ENCODE measurements around the gene ZMYM2.

ZMYM2 gene

DNA sequence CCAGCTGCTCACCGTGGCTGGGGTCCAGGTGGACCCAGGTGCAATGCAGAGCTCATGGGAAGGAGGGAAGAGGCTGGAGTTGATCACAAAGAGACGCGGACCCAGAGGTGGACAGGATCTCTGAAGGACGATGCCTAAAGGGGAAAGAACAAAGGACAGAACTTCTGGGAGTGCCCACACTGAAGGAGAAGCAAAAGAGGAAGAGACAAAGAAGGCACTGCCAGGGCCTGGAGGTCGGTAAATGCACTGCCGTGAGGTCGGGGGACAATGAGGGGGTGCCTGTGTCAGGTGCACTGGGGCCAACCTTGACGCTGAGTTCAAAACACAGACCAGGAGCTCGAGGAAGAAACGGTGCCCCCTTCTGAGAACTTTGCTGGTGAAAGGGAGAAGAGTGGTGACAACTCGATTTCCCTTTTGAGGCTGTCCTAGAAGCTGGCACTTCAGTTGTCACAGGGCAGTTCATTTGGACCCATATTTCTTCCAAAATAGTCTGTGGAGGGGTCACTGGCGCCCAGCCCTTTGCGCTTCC, 146.7 kb downstream of the ZMYM2 start:
- no peak for DNase-seq (ENCODE audit: low read depth)

DNA sequence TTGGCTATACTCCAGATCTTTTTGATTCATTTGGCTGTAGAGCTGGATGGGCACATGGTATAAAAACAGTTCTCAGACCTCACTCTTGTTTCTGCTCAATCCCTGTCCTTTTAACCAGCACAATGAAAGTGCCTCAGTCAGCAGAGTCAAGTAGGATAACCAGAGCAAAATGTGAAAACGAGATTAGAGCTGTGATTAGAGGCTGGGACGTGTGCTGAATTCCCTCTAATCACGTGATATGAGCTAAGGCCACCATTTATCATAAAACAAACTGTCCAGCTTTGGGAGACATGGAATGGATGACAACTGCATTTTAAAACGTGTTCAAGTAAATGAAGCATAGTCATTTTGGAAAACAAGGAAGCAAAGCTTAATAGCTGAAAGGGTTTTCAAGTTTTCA, 148.2 kb downstream of the ZMYM2 start:
- no peak for DNase-seq (ENCODE audit: low read depth)

- DNase-seq (ENCODE audit: low read depth) = no peak
These were observed 150.5 kb downstream of the ZMYM2 start for GRCh38 chr13:20109037-20109436.

DNA sequence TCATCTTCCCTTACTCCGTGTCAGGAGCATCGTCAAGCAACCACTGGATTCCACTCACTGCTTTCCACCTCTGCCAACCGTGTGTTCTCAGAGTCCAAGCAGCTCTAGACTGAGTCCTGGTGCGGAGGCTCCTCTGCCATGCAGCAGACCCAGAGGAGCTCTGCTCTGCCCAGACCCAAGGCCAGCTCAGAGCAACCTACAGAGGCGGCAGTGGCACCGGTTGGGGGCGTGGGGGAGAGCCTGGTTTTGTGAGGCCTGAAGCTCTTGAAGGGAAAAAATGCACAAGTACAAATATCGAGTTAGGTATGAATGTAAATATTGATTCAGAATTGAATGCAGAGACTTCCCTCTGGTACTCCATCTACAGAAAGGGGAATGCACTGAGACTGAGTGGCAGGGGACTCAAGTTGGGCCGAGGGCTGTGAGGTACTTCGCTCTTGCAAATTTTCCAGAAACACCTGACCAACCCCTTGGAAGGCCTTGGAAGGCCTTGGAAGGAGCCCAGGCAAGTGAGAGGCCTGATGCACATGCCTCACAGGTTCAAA, 155.6 kb downstream of the ZMYM2 start:
- no peak for DNase-seq (ENCODE audit: low read depth)

DNA sequence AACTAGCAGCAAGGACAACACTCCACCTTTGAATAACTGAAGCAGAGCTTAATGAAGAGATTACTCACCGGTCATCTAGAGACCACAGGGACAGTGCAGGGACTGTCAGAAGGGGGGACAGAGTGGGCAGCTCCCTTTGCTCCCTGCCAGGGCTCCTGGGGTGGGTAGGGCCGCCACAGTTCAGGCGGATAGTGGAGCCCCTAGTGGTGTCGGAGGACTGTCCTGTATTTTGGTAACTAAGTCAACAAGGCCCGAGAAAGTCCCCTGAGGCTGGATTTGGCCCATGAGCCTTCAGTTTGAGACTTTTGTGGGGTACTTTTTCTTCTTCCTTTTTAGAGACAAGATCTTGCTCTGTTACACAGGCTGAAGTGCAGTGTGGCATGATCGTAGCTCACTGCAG, 157.7 kb downstream of the ZMYM2 start:
- no peak for DNase-seq (ENCODE audit: low read depth)

GRCh38 chr13:20118268-20119140, 160.0 kb downstream of the ZMYM2 start:
- DNase-seq (ENCODE audit: low read depth) = no peak

DNA sequence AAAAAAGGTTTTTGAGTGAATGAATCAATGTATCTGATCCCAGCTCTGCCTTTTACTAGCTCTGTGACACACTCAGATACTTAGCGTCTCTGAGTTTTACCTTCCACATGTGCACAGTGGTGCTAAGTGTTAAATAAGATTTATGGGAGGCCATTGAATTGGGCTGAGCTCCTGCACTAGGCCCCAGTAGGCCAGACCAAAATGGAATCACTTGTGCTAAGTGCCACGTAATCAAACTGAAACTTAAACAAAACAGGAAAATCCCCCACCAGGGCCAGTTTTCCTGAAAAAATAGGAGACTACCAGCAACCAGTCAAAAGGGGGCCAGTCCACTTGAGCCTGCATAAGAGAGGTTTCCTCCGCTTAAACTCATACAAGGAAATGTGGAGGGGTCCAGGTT, 161.4 kb downstream of the ZMYM2 start:
- no peak for DNase-seq (ENCODE audit: low read depth)

GRCh38 chr13:20121159-20121525, 162.6 kb downstream of the ZMYM2 start:
- no peak for DNase-seq (ENCODE audit: low read depth)

GRCh38 chr13:20124303-20124702, 165.8 kb downstream of the ZMYM2 start:
- no peak for DNase-seq (ENCODE audit: low read depth)

DNA sequence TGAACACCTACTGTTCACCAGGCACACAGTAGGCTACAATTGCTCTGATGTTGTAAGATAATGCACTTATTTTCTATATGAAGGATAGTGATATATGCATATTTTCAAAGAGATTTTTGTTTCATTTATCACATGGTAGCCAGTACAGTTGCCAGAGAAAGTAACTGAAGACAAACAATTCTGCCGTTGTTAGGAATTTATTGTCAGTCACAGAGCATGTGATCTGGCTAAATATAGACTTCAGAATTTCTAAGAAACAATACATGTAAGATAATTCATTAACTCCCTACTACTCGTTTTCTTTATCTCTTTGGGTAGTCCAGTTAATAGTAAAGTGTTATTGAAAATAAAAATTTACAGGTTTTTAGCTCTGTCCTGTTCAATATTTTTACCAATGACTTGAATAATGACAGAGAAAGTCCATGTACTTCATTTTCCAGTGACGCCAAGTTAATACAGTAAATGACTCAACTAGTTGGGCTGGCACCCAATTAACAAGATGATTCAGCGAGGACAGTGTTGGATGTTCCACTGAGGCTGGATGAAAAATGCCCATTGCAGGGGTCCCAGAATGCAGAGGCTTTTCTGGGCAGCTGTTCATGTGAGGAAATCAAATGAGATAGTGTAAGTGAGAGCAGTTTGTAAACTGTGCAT, 166.7 kb downstream of the ZMYM2 start:
- DNase-seq (ENCODE audit: low read depth) = no peak

DNA sequence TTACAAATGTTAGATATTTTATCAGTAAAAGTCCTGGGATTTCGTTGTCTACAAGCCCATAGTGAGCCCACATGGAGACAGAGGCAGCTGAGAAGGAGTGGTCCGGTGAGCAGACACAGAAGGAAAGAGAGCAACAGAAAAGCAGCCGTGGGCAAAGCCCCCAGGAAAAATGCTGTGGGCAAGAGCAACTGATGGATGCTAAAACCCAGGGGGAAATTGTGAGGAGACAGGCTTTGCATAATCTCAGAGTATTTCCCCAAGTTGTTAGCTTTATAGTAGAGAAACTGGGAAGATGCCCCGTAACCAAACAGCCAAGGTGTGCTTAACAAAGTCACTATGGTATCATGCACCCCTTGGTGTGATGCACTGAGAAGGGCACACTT, 167.2 kb downstream of the ZMYM2 start:
- DNase-seq (ENCODE audit: low read depth) = no peak

- DNase-seq (ENCODE audit: low read depth) = no peak
These were observed 168.2 kb downstream of the ZMYM2 start for GRCh38 chr13:20126541-20127261.

- no peak for DNase-seq (ENCODE audit: low read depth)
These were observed 168.7 kb downstream of the ZMYM2 start for GRCh38 chr13:20127262-20127561.

DNA sequence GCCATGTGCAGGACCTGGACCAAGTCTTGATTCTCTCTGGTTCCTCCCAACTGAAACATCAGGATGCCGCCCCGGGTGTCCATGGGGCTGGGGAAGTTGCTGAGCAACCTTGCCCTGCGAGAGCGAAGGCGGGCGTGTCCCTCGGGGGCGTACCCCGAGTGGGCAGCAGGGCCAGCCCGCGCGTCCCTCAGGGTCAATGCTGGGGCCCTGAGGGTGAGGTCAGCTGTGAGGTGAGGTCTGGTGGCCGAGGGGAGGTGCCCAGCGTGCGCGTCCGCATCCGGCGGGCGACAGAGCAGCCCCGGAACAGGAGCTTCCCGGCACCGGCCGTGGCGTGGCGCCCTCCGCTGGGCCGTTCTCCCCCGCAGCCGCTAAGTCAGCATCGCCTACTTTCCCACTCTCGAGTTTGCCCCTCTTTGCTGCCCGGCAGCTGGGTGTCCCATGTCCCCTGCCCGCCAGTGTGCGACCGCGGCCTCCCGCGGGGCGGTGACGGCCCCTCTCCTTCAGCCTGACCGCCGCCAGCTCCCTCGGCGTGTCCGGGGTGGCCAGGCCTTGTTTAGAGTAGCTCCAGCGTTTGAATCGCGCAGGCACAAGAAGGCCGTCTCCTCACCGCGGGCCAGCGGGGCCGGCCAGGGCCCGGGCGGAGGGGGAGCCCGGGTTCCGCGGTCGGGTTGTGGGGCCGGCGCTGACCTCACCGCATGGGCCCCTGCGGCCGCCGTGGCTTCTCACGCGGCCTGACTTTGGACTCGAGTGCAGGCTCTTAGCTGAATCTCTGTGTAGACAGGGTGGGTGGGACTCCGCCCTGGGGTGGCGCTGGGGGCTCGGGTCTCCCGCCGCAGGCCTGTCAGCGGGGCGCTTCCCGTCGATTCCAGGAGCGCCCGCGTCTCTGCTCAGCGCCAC, 169.3 kb downstream of the ZMYM2 start:
- DNase-seq (ENCODE audit: low read depth) = no peak

DNA sequence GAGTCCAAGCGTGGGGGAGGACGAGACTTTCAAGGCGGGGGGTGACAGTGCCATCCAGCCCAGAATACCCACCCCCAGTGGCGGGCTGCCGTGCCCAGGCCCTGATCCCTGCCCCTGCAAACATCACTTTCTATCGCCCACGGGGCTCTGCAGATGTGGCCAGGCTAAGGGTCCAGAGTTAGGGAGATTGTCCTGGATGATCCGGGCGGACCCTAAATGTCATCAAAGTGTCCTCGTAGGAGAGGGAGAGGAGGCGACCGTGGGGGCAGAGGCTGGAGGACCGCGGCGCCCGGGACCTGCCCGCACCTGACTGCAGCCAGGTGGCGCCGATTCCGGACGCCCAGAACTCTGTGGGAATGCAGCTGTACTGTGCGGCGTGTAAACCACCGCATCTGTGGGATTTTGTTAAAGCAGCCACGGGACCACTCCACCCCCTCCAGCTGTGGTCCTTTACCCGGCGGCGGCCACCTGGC, 170.0 kb downstream of the ZMYM2 start:
- no peak for DNase-seq (ENCODE audit: low read depth)

DNA sequence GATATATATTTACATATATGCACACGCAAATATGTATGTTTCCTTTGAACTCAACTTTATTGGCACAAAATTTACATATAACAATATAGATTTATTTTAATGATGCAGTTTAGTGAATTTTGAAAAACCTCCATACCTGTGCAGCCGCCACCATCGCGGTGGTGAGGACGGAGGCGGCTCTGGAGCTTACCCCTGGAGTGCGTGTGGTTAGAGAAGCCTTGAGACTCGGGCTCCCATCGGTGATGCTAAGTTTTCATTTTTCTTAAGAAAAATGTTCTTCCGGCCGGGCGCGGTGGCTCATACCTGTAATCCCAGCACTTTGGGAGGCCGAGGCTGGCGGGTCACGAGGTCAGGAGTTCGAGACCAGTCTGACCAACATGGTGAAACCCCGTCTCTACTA, 170.5 kb downstream of the ZMYM2 start:
- DNase-seq (ENCODE audit: low read depth) = no peak

GRCh38 chr13:20130012-20130411, 171.5 kb downstream of the ZMYM2 start:
- no peak for DNase-seq (ENCODE audit: low read depth)

GRCh38 chr13:20130652-20131051, 172.1 kb downstream of the ZMYM2 start:
- DNase-seq (ENCODE audit: low read depth) = no peak

- DNase-seq (ENCODE audit: low read depth) = no peak
These were observed 172.7 kb downstream of the ZMYM2 start for GRCh38 chr13:20131057-20131832.

DNA sequence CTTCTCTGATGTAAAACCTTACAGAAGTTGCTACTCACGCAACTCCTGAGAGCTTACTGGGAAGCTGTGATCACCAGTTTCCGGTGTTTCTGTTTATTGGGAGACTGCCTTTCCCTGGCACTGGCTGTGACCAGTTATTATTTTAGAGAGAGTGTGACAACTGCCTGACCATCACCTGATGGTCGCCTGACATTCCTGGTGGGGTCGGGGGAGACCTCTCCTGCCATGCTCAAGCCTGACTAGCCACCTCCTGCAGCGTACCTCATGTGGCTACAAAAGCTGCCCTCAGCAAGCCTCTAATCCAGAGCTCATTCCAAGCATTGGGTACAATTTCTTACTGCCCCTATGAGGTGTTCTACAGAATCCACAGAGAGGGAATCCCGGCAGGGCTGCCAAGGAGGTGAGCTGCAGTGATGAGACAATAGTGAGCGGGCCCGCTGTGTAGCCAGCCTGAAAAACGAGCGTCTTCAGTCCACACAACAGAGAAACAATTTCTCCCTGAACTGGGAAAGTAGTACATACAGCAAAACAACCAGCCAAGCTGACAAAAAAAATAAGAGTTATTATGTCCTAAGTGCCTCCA, 173.6 kb downstream of the ZMYM2 start:
- DNase-seq (ENCODE audit: low read depth) = no peak

All from HS-27A (cell line).